ENCODE data around the gene DNAH1. TPM values are rescaled to one million over a fixed set of nuclear protein-coding genes. Genes with fewer than 3 reads are reported as not detected.

Gene DNAH1
- total RNA-seq, 1 donor: 6.0 TPM

GRCh38 chr3:52373676-52374075 lies 57.6 kb downstream of the DNAH1 start:
- no peak for TF ChIP-seq CTCF (IDR thresholded peaks at IDR 0.05; ENCODE audit: insufficient read depth, low read length)
- no peak overlapping the region for H3K4me3 ChIP-seq (ENCODE audit: low read depth, low read length)
- no peak for DNase-seq (ENCODE audit: low read depth)

DNA sequence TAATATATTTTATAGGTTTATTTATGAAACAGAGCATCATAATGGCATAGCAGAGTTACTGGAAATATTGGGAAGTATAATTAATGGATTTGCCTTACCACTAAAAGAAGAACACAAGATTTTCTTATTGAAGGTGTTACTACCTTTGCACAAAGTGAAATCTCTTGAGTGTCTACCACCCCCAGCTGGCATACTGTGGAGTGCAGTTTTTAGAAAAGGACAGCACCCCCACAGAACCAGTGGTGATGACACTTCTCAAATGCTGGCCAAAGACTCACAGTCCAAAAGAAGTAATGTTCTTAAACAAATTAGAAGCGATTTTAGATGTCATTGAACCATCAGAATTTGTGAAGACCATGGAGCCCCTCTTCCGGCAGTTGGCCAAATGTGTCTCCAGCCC lies 58.1 kb downstream of the DNAH1 start:
- no peak overlapping the region for H3K4me3 ChIP-seq (ENCODE audit: low read depth, low read length)
- TF ChIP-seq CTCF (IDR thresholded peaks at IDR 0.05; ENCODE audit: insufficient read depth, low read length): no peak
- DNase-seq (ENCODE audit: low read depth): no peak

GRCh38 chr3:52379610-52380009 lies 63.5 kb downstream of the DNAH1 start:
- TF ChIP-seq CTCF (IDR thresholded peaks at IDR 0.05; ENCODE audit: insufficient read depth, low read length): no peak
- peak; percentile 8 for DNase-seq (ENCODE audit: low read depth)
- no peak overlapping the region for H3K4me3 ChIP-seq (ENCODE audit: low read depth, low read length)

- no peak overlapping the region for H3K4me3 ChIP-seq (ENCODE audit: low read depth, low read length)
- DNase-seq (ENCODE audit: low read depth): no peak
- TF ChIP-seq CTCF (IDR thresholded peaks at IDR 0.05; ENCODE audit: insufficient read depth, low read length): no peak
Measured at GRCh38 chr3:52380023-52380422, 63.9 kb downstream of the DNAH1 start.

DNA sequence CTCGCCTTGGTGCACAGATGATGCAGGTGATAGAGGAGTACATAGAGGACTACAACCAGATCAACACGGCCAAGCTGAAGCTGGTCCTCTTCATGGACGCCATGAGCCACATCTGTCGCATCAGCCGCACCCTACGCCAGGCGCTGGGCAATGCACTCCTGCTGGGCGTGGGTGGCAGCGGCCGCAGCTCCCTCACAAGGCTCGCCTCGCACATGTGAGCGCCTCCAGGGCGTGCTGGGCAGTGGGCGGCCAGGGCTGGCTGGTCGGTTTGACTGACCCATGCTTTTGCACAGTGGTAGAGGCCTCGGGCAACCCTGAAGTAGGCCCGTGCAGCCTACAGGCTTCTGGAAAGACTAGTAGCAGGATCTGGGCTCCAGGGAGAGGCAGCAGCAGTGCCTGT lies 65.5 kb downstream of the DNAH1 start:
- H3K4me3 ChIP-seq (ENCODE audit: low read depth, low read length): no peak overlapping the region
- TF ChIP-seq CTCF (IDR thresholded peaks at IDR 0.05; ENCODE audit: insufficient read depth, low read length): no peak
- no peak for DNase-seq (ENCODE audit: low read depth)

DNA sequence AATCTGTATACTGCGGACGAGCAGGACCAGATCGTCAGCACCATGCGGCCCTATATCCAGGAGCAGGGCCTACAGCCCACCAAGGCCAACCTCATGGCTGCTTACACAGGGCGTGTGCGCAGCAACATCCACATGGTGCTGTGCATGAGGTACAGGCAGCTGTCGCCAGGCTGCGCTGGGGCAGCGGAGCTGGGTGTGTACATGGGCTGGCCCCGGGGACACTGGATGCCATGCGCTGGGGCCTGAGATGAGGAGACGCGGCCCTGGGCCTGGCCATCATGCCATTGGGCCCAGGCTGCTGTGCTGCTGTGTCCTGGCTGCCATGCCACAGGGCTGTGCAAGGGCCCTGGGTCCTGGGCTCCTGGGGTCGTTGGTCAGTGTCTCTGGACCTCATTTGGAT lies 67.3 kb downstream of the DNAH1 start:
- TF ChIP-seq CTCF (IDR thresholded peaks at IDR 0.05; ENCODE audit: insufficient read depth, low read length): no peak
- DNase-seq (ENCODE audit: low read depth): no peak
- no peak overlapping the region for H3K4me3 ChIP-seq (ENCODE audit: low read depth, low read length)

GRCh38 chr3:52384019-52384761 lies 68.1 kb downstream of the DNAH1 start:
- no peak for DNase-seq (ENCODE audit: low read depth)
- TF ChIP-seq CTCF (IDR thresholded peaks at IDR 0.05; ENCODE audit: insufficient read depth, low read length): no peak
- H3K4me3 ChIP-seq (ENCODE audit: low read depth, low read length): no peak overlapping the region
